Thyroid gland (tissue), 4 donors: ENCODE data around the gene CDK16.

Experiments used
- CTCF ChIP-seq, 6 experiments: fragments of 200-600 bp in 3 of 6; fragments of 450-650 bp in 3 of 6; sonication (generic) in 3 of 6; IDR thresholded peaks; one replicate each; pipeline ENCODE4 v1.5.1; 2016 to 2019; ENCODE audit warnings: antibody characterized with exemption in 6 of 6, mild to moderate bottlenecking in 2 of 6, inconsistent platforms in 1 of 6, moderate library complexity in 1 of 6
- POLR2A ChIP-seq, 2 donors: fragments of 450-650 bp; IDR thresholded peaks; one replicate each; pipeline ENCODE4 v1.6.1; 2017; ENCODE audit warnings: antibody characterized with exemption in 2 of 2, mild to moderate bottlenecking in 2 of 2, moderate library complexity in 1 of 2

- TF ChIP-seq CTCF (IDR thresholded peaks at IDR 0.05) (no peak), POLR2A (IDR thresholded peaks at IDR 0.05) (no peak)
These were observed 41.4 kb upstream of the CDK16 start for GRCh38 chrX:47177079-47177478.
